Lung (tissue), 12 donors: ENCODE measurements around the gene ETFA. TPM values are rescaled to one million over a fixed set of nuclear protein-coding genes. Genes with fewer than 3 reads are reported as not detected.
"Not testable (repeated sequence)": the region's sequence is repeated elsewhere in the genome, so short reads cannot be mapped to it uniquely, and the experiment has no call there.

ENCODE experiments used
- ATAC-seq: fragments of 200-7000 bp; cut with Tn5 transposase; one replicate; pipeline ENCODE4 v1.9.1; 2020; ENCODE audit warnings: moderate number of reproducible peaks; ENCODE audit not compliant: insufficient read depth, low FRiP score
- DNase-seq, 3 donors: peaks; one replicate each; pipeline ENCODE4 v3.0.0-alpha.2; 2013 to 2017
- H3K27ac ChIP-seq, 2 donors: one replicate each; pipeline ENCODE4 v1.5.1; 2013; ENCODE audit warnings: mild to moderate bottlenecking in 2 of 2, moderate library complexity in 2 of 2, control low read depth in 1 of 2, inconsistent platforms in 1 of 2, low read depth in 1 of 2, low read length in 1 of 2
- H3K27me3 ChIP-seq, 3 donors: one replicate each; pipeline ENCODE4 v1.5.1; 2013; ENCODE audit warnings: low read length in 2 of 3; ENCODE audit not compliant: control insufficient read depth in 3 of 3, insufficient read depth in 3 of 3
- H3K36me3 ChIP-seq, 4 donors: one replicate each; pipeline ENCODE4 v1.5.1; 2013; ENCODE audit warnings: low read length in 4 of 4, mild to moderate bottlenecking in 1 of 4, moderate library complexity in 1 of 4; ENCODE audit not compliant: control insufficient read depth in 4 of 4, insufficient read depth in 4 of 4
- H3K4me1 ChIP-seq, 5 donors: one replicate each; pipeline ENCODE4 v1.5.1; 2013; ENCODE audit warnings: low read length in 5 of 5, mild to moderate bottlenecking in 2 of 5, moderate library complexity in 1 of 5; ENCODE audit not compliant: control insufficient read depth in 5 of 5, insufficient read depth in 5 of 5
- H3K4me3 ChIP-seq: one replicate; pipeline ENCODE4 v1.5.1; 2013; ENCODE audit warnings: mild to moderate bottlenecking, control low read depth, moderate library complexity
- H3K9ac ChIP-seq, 2 donors: one replicate each; pipeline ENCODE4 v1.5.1; 2013; ENCODE audit warnings: low read length in 2 of 2, control low read depth in 1 of 2; ENCODE audit not compliant: insufficient read depth in 1 of 2
- H3K9me3 ChIP-seq, 4 donors: one replicate each; pipeline ENCODE4 v1.5.1; 2013; ENCODE audit warnings: low read length in 3 of 4, mild to moderate bottlenecking in 1 of 4, moderate library complexity in 1 of 4; ENCODE audit not compliant: control insufficient read depth in 4 of 4, insufficient read depth in 3 of 4
- WGBS, 2 donors: extraction: QIAGEN DNeasy Blood & Tissue Kit; methylation state at CpG; one replicate each; pipeline ENCODE4 v1.1.7; 2013; 5-methylcytosine and 5-hydroxymethylcytosine counted together
- polyA plus RNA-seq, 2 donors: library from polyadenylated mRNA; stranded (reverse); fragments of 200-250 nt; gene quantifications; one replicate each; pipeline ENCODE4 v1.2.1, GENCODE V29; 2013
- total RNA-seq, 2 donors: library from RNA; depleted of rRNA in 1 of 2; stranded (reverse); fragments of >200 nt in 1 of 2; gene quantifications; one replicate each; pipeline ENCODE4 v1.2.1, GENCODE V29; 2014 to 2021
- TF ChIP-seq, protein P1 (sequence below): IDR thresholded peaks from 2 replicates; pipeline ENCODE4 v1.5.1; 2012; ENCODE audit warnings: mild to moderate bottlenecking; ENCODE audit errors: control extremely low read depth, extremely low read depth
- donor health status: control.
- donor health status: control.
- donor health status: Bipolar disorder and iron deficiency.
- donor health status: healthy.
- donor health status: DM: yes; HTN: yes; CAD: no.

ETFA gene
- total and polyA plus RNA-seq, 4 donors: 54.5 to 96.4 (median 83.8) TPM

DNA sequence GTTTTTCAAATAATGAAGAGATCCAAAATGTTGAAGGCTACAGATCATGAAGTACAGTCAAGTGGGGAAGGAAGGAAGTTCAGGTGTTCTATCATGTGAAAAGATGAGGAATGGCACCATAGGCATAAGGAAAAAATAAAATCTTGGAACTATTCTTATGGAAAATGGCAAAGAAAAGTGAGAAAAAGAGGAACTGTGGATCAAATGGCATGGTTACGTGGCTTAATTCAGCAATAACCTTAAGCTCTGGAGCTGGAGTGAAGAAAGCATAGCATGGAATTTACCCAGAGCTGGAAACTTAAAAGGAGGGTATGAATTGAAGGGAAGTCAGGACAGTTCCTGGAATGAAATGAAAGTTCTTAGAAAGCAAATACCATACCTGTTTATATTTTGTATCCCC lies 14.4 kb downstream of the ETFA start:
- TF ChIP-seq, protein P1, sequence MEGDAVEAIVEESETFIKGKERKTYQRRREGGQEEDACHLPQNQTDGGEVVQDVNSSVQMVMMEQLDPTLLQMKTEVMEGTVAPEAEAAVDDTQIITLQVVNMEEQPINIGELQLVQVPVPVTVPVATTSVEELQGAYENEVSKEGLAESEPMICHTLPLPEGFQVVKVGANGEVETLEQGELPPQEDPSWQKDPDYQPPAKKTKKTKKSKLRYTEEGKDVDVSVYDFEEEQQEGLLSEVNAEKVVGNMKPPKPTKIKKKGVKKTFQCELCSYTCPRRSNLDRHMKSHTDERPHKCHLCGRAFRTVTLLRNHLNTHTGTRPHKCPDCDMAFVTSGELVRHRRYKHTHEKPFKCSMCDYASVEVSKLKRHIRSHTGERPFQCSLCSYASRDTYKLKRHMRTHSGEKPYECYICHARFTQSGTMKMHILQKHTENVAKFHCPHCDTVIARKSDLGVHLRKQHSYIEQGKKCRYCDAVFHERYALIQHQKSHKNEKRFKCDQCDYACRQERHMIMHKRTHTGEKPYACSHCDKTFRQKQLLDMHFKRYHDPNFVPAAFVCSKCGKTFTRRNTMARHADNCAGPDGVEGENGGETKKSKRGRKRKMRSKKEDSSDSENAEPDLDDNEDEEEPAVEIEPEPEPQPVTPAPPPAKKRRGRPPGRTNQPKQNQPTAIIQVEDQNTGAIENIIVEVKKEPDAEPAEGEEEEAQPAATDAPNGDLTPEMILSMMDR: no peak
- WGBS, 2 donors: 84 to 89% methylated on average over 1 of the region's 1 CpG
- ATAC-seq: no peak
- H3K4me3 ChIP-seq: no peak overlapping the region
- H3K4me1 ChIP-seq: peaks cover 0 to 3% (median 0%) of the 10 kb centered on the region in 5 donors
- no peaks in the 10 kb centered on the region for H3K9me3 ChIP-seq
- no peak overlapping the region for H3K27ac ChIP-seq
- no peak overlapping the region for H3K9ac ChIP-seq
- peaks cover 0 to 2% (median under 1%) of the 10 kb centered on the region in 4 donors for H3K36me3 ChIP-seq
- H3K27me3 ChIP-seq: no peaks in the 10 kb centered on the region
- no peak for DNase-seq

DNA sequence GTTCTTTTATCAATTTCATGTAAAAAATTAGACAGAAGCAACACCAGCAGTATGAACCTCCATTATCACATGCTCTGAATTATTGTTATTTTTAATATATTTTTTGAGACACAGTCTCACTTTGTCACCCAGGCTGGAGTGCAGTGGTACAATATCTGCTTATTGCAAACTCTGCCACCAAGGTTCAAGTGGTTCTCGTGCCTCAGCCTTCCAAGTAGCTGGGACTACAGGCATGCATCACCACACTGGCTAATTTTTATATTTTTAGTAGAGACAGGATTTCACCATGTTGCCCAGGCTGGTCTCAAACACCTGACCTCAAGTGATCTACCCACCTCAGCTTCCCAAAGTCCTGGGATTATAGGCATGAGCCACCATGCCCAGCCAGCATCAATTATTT lies 16.8 kb downstream of the ETFA start:
- H3K36me3 ChIP-seq, H3K4me1 ChIP-seq, ATAC-seq, DNase-seq, H3K27ac ChIP-seq, H3K9me3 ChIP-seq, H3K9ac ChIP-seq, H3K4me3 ChIP-seq, H3K27me3 ChIP-seq: not testable (repeated sequence)
- WGBS, 2 donors: 83 to 96% methylated on average over 1 of the region's 1 CpG

DNA sequence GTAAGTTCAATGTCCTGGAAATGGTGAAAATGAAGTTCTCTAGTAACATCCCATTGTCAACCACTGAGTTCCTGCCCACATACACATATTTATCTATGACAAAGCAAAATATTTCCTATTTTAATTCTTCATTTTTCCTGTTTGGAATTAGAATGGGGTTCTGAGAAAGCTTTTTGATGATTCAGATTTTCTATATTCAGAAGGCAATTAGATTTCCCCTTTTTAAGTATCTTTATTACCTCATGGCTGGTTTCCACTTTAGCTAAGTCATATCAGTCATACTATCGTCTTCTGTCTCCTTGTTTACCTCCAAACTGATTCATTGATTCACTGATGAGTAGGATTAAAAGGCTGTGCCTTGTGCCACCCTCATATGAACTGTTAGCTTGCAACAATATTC lies 17.9 kb downstream of the ETFA start:
- peaks cover 0 to 2% (median 0%) of the 10 kb centered on the region in 5 donors for H3K4me1 ChIP-seq
- DNase-seq (no peak), ATAC-seq (no peak)
- 24 to 49% methylated on average over 1 of the region's 1 CpG for WGBS, 2 donors
- no peaks in the 10 kb centered on the region for H3K27me3 ChIP-seq
- no peak overlapping the region for H3K27ac ChIP-seq
- TF ChIP-seq, protein P1: no peak
- H3K4me3 ChIP-seq: no peak overlapping the region
- peaks cover 0 to 6% (median 2%) of the 10 kb centered on the region in 4 donors for H3K36me3 ChIP-seq
- H3K9ac ChIP-seq: no peak overlapping the region
- H3K9me3 ChIP-seq: peaks cover 0 to 1% (median 0%) of the 10 kb centered on the region in 4 donors

DNA sequence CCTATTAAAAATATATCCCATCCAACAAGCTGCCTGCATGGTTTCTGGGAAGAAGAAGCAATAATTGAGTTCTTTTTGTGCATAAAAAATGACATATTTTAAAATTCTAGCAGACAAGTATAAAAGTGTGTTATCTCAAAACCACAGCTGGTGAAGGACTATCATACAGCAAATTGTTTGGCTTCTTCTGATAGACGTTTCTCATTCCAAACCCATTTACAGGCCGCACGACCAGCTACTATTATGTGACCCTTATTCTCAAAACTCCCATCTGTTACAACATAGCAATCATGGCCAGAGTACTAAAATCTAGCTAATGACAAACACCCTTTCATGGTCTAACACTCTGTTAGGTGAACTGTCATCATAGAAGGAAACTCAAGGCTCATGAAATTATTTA lies 21.7 kb downstream of the ETFA start:
- Histone ChIP-seq H3K4me3 (no peak overlapping the region), H3K27me3 (no peaks in the 10 kb centered on the region), H3K36me3 (peaks cover 1 to 11% (median 4%) of the 10 kb centered on the region in 4 donors), H3K9ac (no peak overlapping the region), H3K9me3 (peaks cover 0 to 1% (median 0%) of the 10 kb centered on the region in 4 donors), H3K27ac (no peak overlapping the region), H3K4me1 (no peaks in the 10 kb centered on the region)
- WGBS, 2 donors: 62 to 77% methylated on average over 3 of the region's 3 CpGs
- ATAC-seq (no peak), DNase-seq (no peak)
- TF ChIP-seq, protein P1: no peak
